B cell (primary cell): Measurements from ENCODE around the gene MYH7B.

Source experiments
- CTCF ChIP-seq: fragments of 200-600 bp; IDR thresholded peaks from one replicate; pipeline ENCODE4 v1.8.0; 2022; ENCODE audit warnings: antibody characterized with exemption, mild to moderate bottlenecking
- EZH2 ChIP-seq: IDR thresholded peaks from 2 replicates; pipeline ENCODE4 v1.6.1; 2012; ENCODE audit warnings: borderline replicate concordance, low read depth, mild to moderate bottlenecking, moderate library complexity, low read length; ENCODE audit not compliant: insufficient read depth, poor library complexity, severe bottlenecking

- no peak for TF ChIP-seq CTCF
- TF ChIP-seq EZH2 = no peak
These were observed 42.1 kb downstream of the MYH7B start for GRCh38 chr20:34997774-34998173.
